CD14-positive monocyte (primary cell): ENCODE results near the gene TMEM198. TPM values are rescaled to one million over a fixed set of nuclear protein-coding genes. Genes with fewer than 3 reads are reported as not detected.

Experiments
- DNase-seq, 3 donors: peaks; one replicate each; pipeline ENCODE4 v3.0.0-alpha.2; 2011 to 2022
- H2AFZ ChIP-seq: 2 replicates; pipeline ENCODE4 v1.6.0; 2012; ENCODE audit warnings: mild to moderate bottlenecking, low read depth, low read length, inconsistent platforms; ENCODE audit not compliant: insufficient read depth, poor library complexity, severe bottlenecking
- H3K27ac ChIP-seq, 2 donors: 1 replicate in 1 of 2; 2 replicates in 1 of 2; pipeline ENCODE4 v1.5.1; 2012 to 2013; ENCODE audit warnings: low read length in 2 of 2, control low read depth in 1 of 2, inconsistent platforms in 1 of 2, low read depth in 1 of 2, mild to moderate bottlenecking in 1 of 2
- H3K27me3 ChIP-seq, 2 donors: one replicate each; pipeline versions ENCODE4 v1.6.0 to v1.6.1; 2011 to 2013; ENCODE audit warnings: low read length in 2 of 2; ENCODE audit not compliant: control insufficient read depth in 2 of 2, insufficient read depth in 2 of 2
- H3K36me3 ChIP-seq, 2 donors: replicated peaks in 1 of 2; 1 replicate in 1 of 2; 2 replicates in 1 of 2; pipeline versions ENCODE4 v1.5.1 to v1.6.1; 2012 to 2013; ENCODE audit warnings: low read length in 2 of 2, control low read depth in 1 of 2, inconsistent platforms in 1 of 2, mild to moderate bottlenecking in 1 of 2; ENCODE audit not compliant: insufficient read depth in 2 of 2, control insufficient read depth in 1 of 2
- H3K4me1 ChIP-seq, 2 donors: 1 replicate in 1 of 2; 2 replicates in 1 of 2; pipeline versions ENCODE4 v1.5.1 to v1.6.1; 2012 to 2013; ENCODE audit warnings: low read length in 2 of 2, control low read depth in 1 of 2, inconsistent platforms in 1 of 2, mild to moderate bottlenecking in 1 of 2, moderate library complexity in 1 of 2; ENCODE audit not compliant: insufficient read depth in 2 of 2, control insufficient read depth in 1 of 2
- H3K4me2 ChIP-seq: replicated peaks from 2 replicates; pipeline ENCODE3; 2012; ENCODE audit warnings: low read length, moderate library complexity, mild to moderate bottlenecking; ENCODE audit not compliant: poor library complexity, severe bottlenecking; ENCODE audit errors: extremely low read depth
- H3K4me3 ChIP-seq, 3 experiments: fragments of 200-600 bp in 1 of 3; sonication (generic) in 1 of 3; replicated peaks in 1 of 3; 1 replicate in 2 of 3; 2 replicates in 1 of 3; pipeline ENCODE4 v1.5.1; 2011 to 2013; ENCODE audit warnings: low read length in 3 of 3, mild to moderate bottlenecking in 3 of 3, control low read depth in 2 of 3, low read depth in 2 of 3, inconsistent platforms in 1 of 3, moderate library complexity in 1 of 3
- H3K79me2 ChIP-seq: 2 replicates; pipeline ENCODE4 v1.6.0; 2012; ENCODE audit warnings: mild to moderate bottlenecking, control low read depth, inconsistent platforms, low read length, moderate library complexity; ENCODE audit not compliant: insufficient read depth
- H3K9ac ChIP-seq: 2 replicates; pipeline ENCODE4 v1.6.0; 2017; ENCODE audit warnings: low read length, mild to moderate bottlenecking; ENCODE audit not compliant: insufficient read depth, poor library complexity, severe bottlenecking
- H3K9me3 ChIP-seq, 2 donors: replicated peaks in 1 of 2; 1 replicate in 1 of 2; 2 replicates in 1 of 2; pipeline versions ENCODE4 v1.5.1 to v1.6.1; 2012 to 2013; ENCODE audit warnings: low read length in 2 of 2, control low read depth in 1 of 2; ENCODE audit not compliant: control insufficient read depth in 1 of 2, insufficient read depth in 1 of 2
- H4K20me1 ChIP-seq: 2 replicates; pipeline ENCODE4 v1.6.0; 2012; ENCODE audit warnings: mild to moderate bottlenecking, low read length, control low read depth, moderate library complexity; ENCODE audit not compliant: insufficient read depth
- H3K27ac Mint-ChIP-seq, 7 donors: one replicate each; pipeline ENCODE4 v1.8.0; 2020; ENCODE audit warnings: mild to moderate bottlenecking in 7 of 7, mixed read lengths in 7 of 7, moderate library complexity in 6 of 7, inconsistent platforms in 2 of 7
- H3K27me3 Mint-ChIP-seq, 3 donors: one replicate each; pipeline ENCODE4 v1.8.0; 2021 to 2022; ENCODE audit warnings: low read depth in 3 of 3, mild to moderate bottlenecking in 3 of 3, mixed read lengths in 3 of 3, moderate library complexity in 3 of 3, inconsistent platforms in 1 of 3
- H3K36me3 Mint-ChIP-seq, 2 donors: one replicate each; pipeline ENCODE4 v1.8.0; 2020; ENCODE audit warnings: mixed read lengths in 2 of 2, inconsistent platforms in 1 of 2, mild to moderate bottlenecking in 1 of 2
- H3K4me1 Mint-ChIP-seq: one replicate; pipeline ENCODE4 v1.8.0; 2020; ENCODE audit warnings: mild to moderate bottlenecking, mixed read lengths
- H3K4me3 Mint-ChIP-seq, 2 donors: one replicate each; pipeline ENCODE4 v1.8.0; 2020; ENCODE audit warnings: mild to moderate bottlenecking in 2 of 2, mixed read lengths in 2 of 2, moderate library complexity in 1 of 2
- H3K9me3 Mint-ChIP-seq, 7 donors: one replicate each; pipeline ENCODE4 v1.8.0; 2020 to 2022; ENCODE audit warnings: mixed read lengths in 7 of 7, mild to moderate bottlenecking in 6 of 7, moderate library complexity in 6 of 7, inconsistent platforms in 2 of 7
- CTCF ChIP-seq: fragments of 200-600 bp; IDR thresholded peaks from one replicate; pipeline ENCODE4 v1.8.0; 2022; ENCODE audit warnings: antibody characterized with exemption, mild to moderate bottlenecking
- WGBS: methylation state at CpG from one replicate; pipeline ENCODE4 v1.1.5; 2013; ENCODE audit warnings: missing lambda C conversion rate; ENCODE audit not compliant: insufficient coverage; 5-methylcytosine and 5-hydroxymethylcytosine counted together
- intact Hi-C, 2 donors: fragments of 100-400 bp; cut with micrococcal nuclease; formaldehyde crosslinking; loops; one replicate each; pipeline versions ENCODE4 v1.15.0 to v1.15.1; 2023
- polyA plus RNA-seq, 3 donors: library from polyadenylated mRNA; depleted of rRNA in 1 of 3; unstranded in 2 of 3; stranded (reverse) in 1 of 3; fragments of 300-500 nt in 2 of 3; fragments of >200 nt in 1 of 3; fragmentation: Illumina TruSeq in 2 of 3; gene quantifications; 1 replicate in 2 of 3; 2 replicates in 1 of 3; pipeline ENCODE4 v1.2.3, GENCODE V29; 2012 to 2021

TMEM198 gene
- polyA plus RNA-seq, 3 donors: not detected

GRCh38 chr2:219548990-219549389 is 5.2 kb downstream of the TMEM198 start:
- H2AFZ ChIP-seq: no peak overlapping the region
- peak overlapping the region in 1 of 2 donors; percentile 41 for H3K4me3 Mint-ChIP-seq
- peaks cover 16 to 23% of the 10 kb centered on the region in 2 donors for H3K4me1 ChIP-seq
- no peak overlapping the region for H3K27ac ChIP-seq
- peaks cover 53 to 82% (median 61%) of the 10 kb centered on the region in 3 donors for H3K27me3 Mint-ChIP-seq
- WGBS: 91% methylated on average over 16 of the region's 18 CpGs
- H3K9me3 Mint-ChIP-seq: peaks cover 0 to 18% (median 3%) of the 10 kb centered on the region in 7 donors
- no peak overlapping the region for H3K4me2 ChIP-seq
- intact Hi-C loops: no loop called here
- no peak for DNase-seq
- H3K4me1 Mint-ChIP-seq: peaks cover 13% of the 10 kb centered on the region
- peaks cover 3 to 6% of the 10 kb centered on the region in 2 donors for H3K36me3 Mint-ChIP-seq
- peaks cover 29 to 64% of the 10 kb centered on the region in 2 donors for H3K27me3 ChIP-seq
- no peak for TF ChIP-seq CTCF
- H3K79me2 ChIP-seq: no peaks in the 10 kb centered on the region
- H3K4me3 ChIP-seq: no peak overlapping the region
- H4K20me1 ChIP-seq: no peaks in the 10 kb centered on the region
- H3K9ac ChIP-seq: no peak overlapping the region
- H3K9me3 ChIP-seq: peaks cover 0 to 5% of the 10 kb centered on the region in 2 donors
- H3K36me3 ChIP-seq: no peaks in the 10 kb centered on the region
- no peak overlapping the region for H3K27ac Mint-ChIP-seq

DNA sequence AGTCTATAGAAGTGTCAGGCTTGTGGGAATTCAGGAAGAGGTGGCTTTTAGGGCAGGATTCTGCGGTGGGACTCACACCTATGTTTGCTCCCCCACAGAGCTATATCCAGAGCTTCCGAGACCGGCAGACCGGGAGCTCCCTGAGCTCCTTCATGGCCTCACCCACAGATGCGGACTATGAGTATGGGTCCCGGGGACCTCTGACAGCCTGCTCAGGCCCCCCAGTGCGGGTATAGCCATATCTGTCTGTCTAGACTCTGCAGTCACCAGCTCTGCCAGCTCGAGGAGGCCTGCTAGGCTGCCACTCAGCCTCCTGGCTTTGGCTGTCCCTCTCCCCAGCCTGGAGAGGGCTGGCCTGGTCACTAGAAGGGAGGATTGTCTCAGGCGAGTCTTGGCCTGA is 5.8 kb downstream of the TMEM198 start:
- H3K79me2 ChIP-seq: no peaks in the 10 kb centered on the region
- no peak overlapping the region for H3K9ac ChIP-seq
- Mint-ChIP-seq H3K36me3 (peaks cover 3% of the 10 kb centered on the region in 2 donors), H3K27me3 (peaks cover 47 to 78% (median 57%) of the 10 kb centered on the region in 3 donors), H3K9me3 (peaks cover 0 to 14% (median 3%) of the 10 kb centered on the region in 7 donors), H3K4me1 (peaks cover 8% of the 10 kb centered on the region), H3K27ac (no peak overlapping the region), H3K4me3 (no peak overlapping the region)
- no peak overlapping the region for H2AFZ ChIP-seq
- no peaks in the 10 kb centered on the region for H3K36me3 ChIP-seq
- no peaks in the 10 kb centered on the region for H4K20me1 ChIP-seq
- H3K4me3 ChIP-seq: no peak overlapping the region
- peaks cover 0 to 5% of the 10 kb centered on the region in 2 donors for H3K9me3 ChIP-seq
- TF ChIP-seq CTCF: no peak
- 81% methylated on average over 7 of the region's 9 CpGs for WGBS
- peaks cover 24 to 60% of the 10 kb centered on the region in 2 donors for H3K27me3 ChIP-seq
- no peak for DNase-seq
- H3K27ac ChIP-seq: no peak overlapping the region
- peaks cover 12 to 18% of the 10 kb centered on the region in 2 donors for H3K4me1 ChIP-seq
- intact Hi-C loops: loop anchor here (5.0 kb wide), 1 partner anchor 48 kb away; the partner anchor contains the start of gene STK11IP (in 2 of the 2)
- no peak overlapping the region for H3K4me2 ChIP-seq
